GM21447 (cell line): ENCODE measurements around the gene RABGAP1L.
"Not testable (repeated sequence)": the region's sequence is repeated elsewhere in the genome, so short reads cannot be mapped to it uniquely, and the experiment has no call there.

ENCODE experiments used
- ATAC-seq: cut with Tn5 transposase; IDR thresholded peaks from one replicate; pipeline ENCODE4 v1.9.1; 2021; ENCODE audit not compliant: unreplicated experiment

RABGAP1L gene

GRCh38 chr1:174700775-174701174 lies 541.5 kb downstream of the RABGAP1L start:
- ATAC-seq: no peak

GRCh38 chr1:174701565-174701964 lies 542.2 kb downstream of the RABGAP1L start:
- no peak for ATAC-seq

GRCh38 chr1:174702011-174702410 lies 542.7 kb downstream of the RABGAP1L start:
- no peak for ATAC-seq

- ATAC-seq: no peak
These were observed 544.0 kb downstream of the RABGAP1L start for GRCh38 chr1:174703309-174703708.

GRCh38 chr1:174704300-174704699 lies 545.0 kb downstream of the RABGAP1L start:
- ATAC-seq: no peak

- no peak for ATAC-seq
These were observed 551.8 kb downstream of the RABGAP1L start for GRCh38 chr1:174710868-174711845.

- not testable (repeated sequence) for ATAC-seq
These were observed 552.5 kb downstream of the RABGAP1L start for GRCh38 chr1:174711848-174712247.

GRCh38 chr1:174712541-174712940 lies 553.2 kb downstream of the RABGAP1L start:
- ATAC-seq: no peak

GRCh38 chr1:174713796-174714195 lies 554.5 kb downstream of the RABGAP1L start:
- ATAC-seq: no peak

GRCh38 chr1:174719194-174719593 lies 559.9 kb downstream of the RABGAP1L start:
- ATAC-seq: no peak

- ATAC-seq: no peak
These were observed 561.3 kb downstream of the RABGAP1L start for GRCh38 chr1:174720618-174721017.

- no peak for ATAC-seq
These were observed 561.9 kb downstream of the RABGAP1L start for GRCh38 chr1:174721246-174721645.

GRCh38 chr1:174723816-174724215 lies 564.5 kb downstream of the RABGAP1L start:
- no peak for ATAC-seq

GRCh38 chr1:174724219-174724618 lies 564.9 kb downstream of the RABGAP1L start:
- ATAC-seq: no peak

- ATAC-seq: no peak
These were observed 567.0 kb downstream of the RABGAP1L start for GRCh38 chr1:174726167-174726879.

- ATAC-seq: no peak
These were observed 567.7 kb downstream of the RABGAP1L start for GRCh38 chr1:174726880-174727585.

- no peak for ATAC-seq
These were observed 575.0 kb downstream of the RABGAP1L start for GRCh38 chr1:174734270-174734669.

- no peak for ATAC-seq
These were observed 577.5 kb downstream of the RABGAP1L start for GRCh38 chr1:174736831-174737230.

GRCh38 chr1:174740249-174740968 lies 581.1 kb downstream of the RABGAP1L start:
- ATAC-seq: no peak

- no peak for ATAC-seq
These were observed 583.7 kb downstream of the RABGAP1L start for GRCh38 chr1:174742805-174743653.
